Suppressor macrophage (primary cell): ENCODE data around the gene ZNF628.

Source experiments
- DNase-seq, 4 experiments: peaks; one replicate each; pipeline ENCODE4 v3.0.0-alpha.2; 2020 to 2022

The ZNF628 gene

GRCh38 chr19:55497763-55498162 is 21.3 kb downstream of the ZNF628 start:
- DNase-seq = no peak

GRCh38 chr19:55498246-55498840 is 21.9 kb downstream of the ZNF628 start:
- no peak for DNase-seq

- DNase-seq = no peak
Observed at GRCh38 chr19:55500368-55500952, 24.0 kb downstream of the ZNF628 start.

GRCh38 chr19:55502197-55502952 is 26.0 kb downstream of the ZNF628 start:
- DNase-seq = no peak

GRCh38 chr19:55503157-55503501 is 26.7 kb downstream of the ZNF628 start:
- no peak for DNase-seq

- DNase-seq = peak; percentile 94 to 97 (median 96)
Observed at GRCh38 chr19:55503502-55504251, 27.3 kb downstream of the ZNF628 start.

GRCh38 chr19:55504252-55504603 is 27.8 kb downstream of the ZNF628 start:
- DNase-seq = no peak

- DNase-seq = no peak
Observed at GRCh38 chr19:55504981-55505380, 28.6 kb downstream of the ZNF628 start.

- no peak for DNase-seq
Observed at GRCh38 chr19:55508120-55508519, 31.7 kb downstream of the ZNF628 start.

GRCh38 chr19:55516878-55517620 is 40.6 kb downstream of the ZNF628 start:
- peak; percentile 96 to 98 (median 98) for DNase-seq

GRCh38 chr19:55519451-55520311 is 43.3 kb downstream of the ZNF628 start:
- DNase-seq = peak; percentile 20 to 76 (median 38)

GRCh38 chr19:55520691-55521292 is 44.4 kb downstream of the ZNF628 start:
- no peak for DNase-seq

- no peak for DNase-seq
Observed at GRCh38 chr19:55525289-55526101, 49.1 kb downstream of the ZNF628 start.

GRCh38 chr19:55526216-55527196 is 50.1 kb downstream of the ZNF628 start:
- DNase-seq = peak; percentile 24 to 73 (median 54)

- DNase-seq = no peak
Observed at GRCh38 chr19:55527197-55528029, 51.0 kb downstream of the ZNF628 start.

GRCh38 chr19:55528030-55528803 is 51.8 kb downstream of the ZNF628 start:
- no peak for DNase-seq

- DNase-seq = no peak
Observed at GRCh38 chr19:55529636-55530234, 53.3 kb downstream of the ZNF628 start.
